Astrocyte (in vitro differentiated cells and primary cell): ENCODE results near the gene STIM1. TPM values are rescaled to one million over a fixed set of nuclear protein-coding genes. Genes with fewer than 3 reads are reported as not detected.

Source experiments
- DNase-seq: peaks from one replicate; pipeline ENCODE4 v3.0.0-alpha.2; 2010; ENCODE audit warnings: low read depth
- FAIRE-seq: peaks from 2 replicates; lab custom pipeline; 2011; peaks lifted over from hg19 to GRCh38; lab: Jason Lieb, UNC
- H2AFZ ChIP-seq: 2 replicates; pipeline ENCODE4 v1.6.0; 2012; ENCODE audit warnings: low read depth, low read length, inconsistent platforms
- H3K27ac ChIP-seq: 2 replicates; pipeline ENCODE4 v1.5.1; 2011; ENCODE audit warnings: low read depth, low read length, inconsistent platforms
- H3K27me3 ChIP-seq: 2 replicates; pipeline ENCODE4 v1.6.0; 2011; ENCODE audit warnings: low read length, inconsistent platforms; ENCODE audit not compliant: insufficient read depth
- H3K36me3 ChIP-seq: 2 replicates; pipeline ENCODE4 v1.5.1; 2011; ENCODE audit warnings: low read length, inconsistent platforms; ENCODE audit not compliant: insufficient read depth
- H3K4me1 ChIP-seq: 2 replicates; pipeline ENCODE4 v1.5.1; 2011; ENCODE audit warnings: low read length, inconsistent platforms; ENCODE audit not compliant: insufficient read depth
- H3K4me2 ChIP-seq: 2 replicates; pipeline ENCODE4 v1.6.0; 2012; ENCODE audit warnings: low read length, inconsistent platforms
- H3K4me3 ChIP-seq: 2 replicates; pipeline ENCODE4 v1.5.1; 2011; ENCODE audit warnings: low read depth, mild to moderate bottlenecking, low read length, inconsistent platforms; ENCODE audit not compliant: insufficient read depth
- H3K79me2 ChIP-seq: 2 replicates; pipeline ENCODE4 v1.6.0; 2012; ENCODE audit warnings: mild to moderate bottlenecking, low read length, inconsistent platforms; ENCODE audit not compliant: insufficient read depth
- H3K9ac ChIP-seq: 2 replicates; pipeline ENCODE4 v1.6.0; 2012; ENCODE audit warnings: mild to moderate bottlenecking, low read length, inconsistent platforms
- H3K9me3 ChIP-seq: 2 replicates; pipeline ENCODE4 v1.5.1; 2012; ENCODE audit warnings: low read depth, mild to moderate bottlenecking, low read length, inconsistent platforms; ENCODE audit not compliant: insufficient read depth
- H4K20me1 ChIP-seq: 2 replicates; pipeline ENCODE4 v1.6.0; 2012; ENCODE audit warnings: low read length, inconsistent platforms; ENCODE audit not compliant: insufficient read depth
- H3K27ac Mint-ChIP-seq: one replicate; pipeline ENCODE4 v1.8.0; 2021; ENCODE audit warnings: mild to moderate bottlenecking, mixed read lengths; ENCODE audit not compliant: unreplicated experiment
- H3K27me3 Mint-ChIP-seq: one replicate; pipeline ENCODE4 v1.8.0; 2021; ENCODE audit warnings: low read depth, mixed read lengths; ENCODE audit not compliant: unreplicated experiment
- H3K36me3 Mint-ChIP-seq: one replicate; pipeline ENCODE4 v1.8.0; 2021; ENCODE audit warnings: low read depth, mixed read lengths; ENCODE audit not compliant: unreplicated experiment
- H3K4me1 Mint-ChIP-seq: one replicate; pipeline ENCODE4 v1.8.0; 2021; ENCODE audit warnings: low read depth, mixed read lengths; ENCODE audit not compliant: unreplicated experiment
- H3K4me3 Mint-ChIP-seq: one replicate; pipeline ENCODE4 v1.8.0; 2021; ENCODE audit warnings: mild to moderate bottlenecking, moderate library complexity, mixed read lengths; ENCODE audit not compliant: unreplicated experiment
- H3K9me3 Mint-ChIP-seq: one replicate; pipeline ENCODE4 v1.8.0; 2021; ENCODE audit warnings: mild to moderate bottlenecking, mixed read lengths; ENCODE audit not compliant: unreplicated experiment
- CTCF ChIP-seq: IDR thresholded peaks from 2 replicates; pipeline ENCODE4 v1.5.1; 2011; ENCODE audit warnings: low read depth, mild to moderate bottlenecking, inconsistent platforms, low read length, moderate library complexity; ENCODE audit not compliant: insufficient read depth
- EZH2 ChIP-seq: IDR thresholded peaks from 2 replicates; pipeline ENCODE4 v1.6.1; 2012; ENCODE audit warnings: mild to moderate bottlenecking, low read length, inconsistent platforms; ENCODE audit not compliant: insufficient read depth
- total RNA-seq: library from RNA; stranded (reverse); gene quantifications from 2 replicates; pipeline ENCODE4 v1.2.1, GENCODE V29; 2021

STIM1 gene
- total RNA-seq, 1 donor from 2014 or later, result 42.9 TPM

GRCh38 chr11:3927129-3927796, 71.8 kb downstream of the STIM1 start:
- H3K4me3 Mint-ChIP-seq, result no peak overlapping the region

GRCh38 chr11:3929232-3929631, 73.8 kb downstream of the STIM1 start:
- Mint-ChIP-seq H3K9me3 (no peaks in the 10 kb centered on the region), H3K4me3 (no peak overlapping the region), H3K36me3 (peaks cover 7% of the 10 kb centered on the region), H3K27ac (no peak overlapping the region), H3K27me3 (no peaks in the 10 kb centered on the region), H3K4me1 (peaks cover 14% of the 10 kb centered on the region)
- H2AFZ ChIP-seq, result no peak overlapping the region
- no peak overlapping the region for H3K4me2 ChIP-seq
- H3K36me3 ChIP-seq, result no peaks in the 10 kb centered on the region
- no peak overlapping the region for H3K4me3 ChIP-seq
- DNase-seq (peak; percentile 62), FAIRE-seq (no peak)
- H3K9ac ChIP-seq, result no peak overlapping the region
- no peaks in the 10 kb centered on the region for H3K9me3 ChIP-seq
- H3K27me3 ChIP-seq, result no peaks in the 10 kb centered on the region
- TF ChIP-seq CTCF (no peak), EZH2 (no peak)
- H3K27ac ChIP-seq, result no peak overlapping the region
- no peaks in the 10 kb centered on the region for H3K4me1 ChIP-seq
- H4K20me1 ChIP-seq, result no peaks in the 10 kb centered on the region
- no peaks in the 10 kb centered on the region for H3K79me2 ChIP-seq

More at GRCh38 chr11:3927129-3927796, 71.8 kb downstream of the STIM1 start:
- Histone ChIP-seq H3K27me3 (no peaks in the 10 kb centered on the region), H3K79me2 (no peaks in the 10 kb centered on the region), H2AFZ (no peak overlapping the region), H3K27ac (no peak overlapping the region), H3K4me2 (no peak overlapping the region), H3K36me3 (no peaks in the 10 kb centered on the region), H3K4me3 (no peak overlapping the region), H4K20me1 (no peaks in the 10 kb centered on the region), H3K9me3 (no peaks in the 10 kb centered on the region), H3K9ac (no peak overlapping the region), H3K4me1 (no peaks in the 10 kb centered on the region)
- Mint-ChIP-seq H3K36me3 (peaks cover 2% of the 10 kb centered on the region), H3K4me1 (peaks cover 14% of the 10 kb centered on the region), H3K9me3 (no peaks in the 10 kb centered on the region), H3K27me3 (no peaks in the 10 kb centered on the region), H3K27ac (no peak overlapping the region)
- TF ChIP-seq EZH2 (no peak), CTCF (no peak)
- FAIRE-seq (no peak), DNase-seq (no peak)

- FAIRE-seq (no peak), DNase-seq (no peak)
- Mint-ChIP-seq H3K27me3 (no peaks in the 10 kb centered on the region), H3K4me3 (no peak overlapping the region), H3K9me3 (no peaks in the 10 kb centered on the region), H3K36me3 (peaks cover 7% of the 10 kb centered on the region), H3K27ac (no peak overlapping the region), H3K4me1 (peaks cover 17% of the 10 kb centered on the region)
- Histone ChIP-seq H3K4me2 (no peak overlapping the region), H3K27ac (no peak overlapping the region), H4K20me1 (no peaks in the 10 kb centered on the region), H3K4me1 (no peaks in the 10 kb centered on the region), H3K9me3 (no peaks in the 10 kb centered on the region), H3K9ac (no peak overlapping the region), H3K79me2 (no peaks in the 10 kb centered on the region), H3K36me3 (no peaks in the 10 kb centered on the region), H2AFZ (no peak overlapping the region), H3K4me3 (no peak overlapping the region), H3K27me3 (no peaks in the 10 kb centered on the region)
- no peak for TF ChIP-seq CTCF
- no peak for TF ChIP-seq EZH2
These were observed 74.2 kb downstream of the STIM1 start for GRCh38 chr11:3929649-3930048.
